HUES64 (cell line): ENCODE results near the gene COPS4.
A peak's percentile ranks its signal among the peaks of the same experiment; 100 is the strongest.
"Not testable (repeated sequence)": the region's sequence is repeated elsewhere in the genome, so short reads cannot be mapped to it uniquely, and the experiment has no call there.

Experiments
- H3K27ac ChIP-seq: 2 replicates; pipeline ENCODE4 v1.7.0; 2013; ENCODE audit warnings: low read depth, low read length, inconsistent platforms
- H3K27me3 ChIP-seq: 2 replicates; pipeline ENCODE4 v1.6.1; 2013; ENCODE audit warnings: mild to moderate bottlenecking, low read length; ENCODE audit not compliant: insufficient read depth
- H3K36me3 ChIP-seq: 2 replicates; pipeline ENCODE4 v1.6.1; 2013; ENCODE audit warnings: mild to moderate bottlenecking, low read length; ENCODE audit not compliant: insufficient read depth
- H3K4me1 ChIP-seq: 2 replicates; pipeline ENCODE4 v1.6.1; 2013; ENCODE audit warnings: mild to moderate bottlenecking, low read length, moderate library complexity; ENCODE audit not compliant: insufficient read depth
- H3K4me3 ChIP-seq: 2 replicates; pipeline ENCODE4 v1.5.1; 2013; ENCODE audit warnings: mild to moderate bottlenecking, low read length, moderate library complexity
- H3K9ac ChIP-seq: 2 replicates; pipeline ENCODE4 v1.6.1; 2013; ENCODE audit warnings: mild to moderate bottlenecking, low read depth, low read length
- H3K9me3 ChIP-seq: 2 replicates; pipeline ENCODE4 v1.6.1; 2013; ENCODE audit warnings: low read depth, low read length; ENCODE audit not compliant: insufficient read depth
- WGBS: fragments of 150-250, 120-280 bp; methylation state at CpG from one replicate; pipeline ENCODE4 v1.1.7; 2013; ENCODE audit warnings: missing lambda C conversion rate; 5-methylcytosine and 5-hydroxymethylcytosine counted together

COPS4 gene

GRCh38 chr4:83093060-83093640 is 58.2 kb downstream of the COPS4 start:
- Histone ChIP-seq H3K27ac (no peak overlapping the region), H3K27me3 (no peaks in the 10 kb centered on the region), H3K4me1 (no peaks in the 10 kb centered on the region), H3K9me3 (no peaks in the 10 kb centered on the region), H3K4me3 (no peak overlapping the region), H3K36me3 (no peaks in the 10 kb centered on the region), H3K9ac (no peak overlapping the region)
- WGBS, result 53% methylated on average over 6 of the region's 6 CpGs

GRCh38 chr4:83096397-83096796 is 61.4 kb downstream of the COPS4 start:
- H3K36me3 ChIP-seq, result no peaks in the 10 kb centered on the region
- H3K27ac ChIP-seq, result no peak overlapping the region
- H3K4me3 ChIP-seq, result no peak overlapping the region
- H3K27me3 ChIP-seq, result no peaks in the 10 kb centered on the region
- no peaks in the 10 kb centered on the region for H3K4me1 ChIP-seq
- H3K9ac ChIP-seq, result no peak overlapping the region
- no peaks in the 10 kb centered on the region for H3K9me3 ChIP-seq
- no CpG with 5 or more reads among the region's 2 CpGs for WGBS

GRCh38 chr4:83104991-83105390 is 70.0 kb downstream of the COPS4 start:
- Histone ChIP-seq H3K9ac (no peak overlapping the region), H3K36me3 (no peaks in the 10 kb centered on the region), H3K9me3 (no peaks in the 10 kb centered on the region), H3K27ac (no peak overlapping the region), H3K4me1 (peaks cover 4% of the 10 kb centered on the region; the same call in 1 of the 2 replicates), H3K27me3 (peaks cover 18% of the 10 kb centered on the region), H3K4me3 (no peak overlapping the region)
- WGBS, result 93% methylated on average over 7 of the region's 7 CpGs

- Histone ChIP-seq H3K36me3 (no peaks in the 10 kb centered on the region), H3K4me3 (no peak overlapping the region), H3K27me3 (peaks cover 20% of the 10 kb centered on the region), H3K9ac (no peak overlapping the region), H3K4me1 (peaks cover 7% of the 10 kb centered on the region; the same call in 1 of the 2 replicates), H3K9me3 (no peaks in the 10 kb centered on the region), H3K27ac (no peak overlapping the region)
- 72% methylated on average over 9 of the region's 9 CpGs for WGBS
Observed at GRCh38 chr4:83107631-83108030, 72.6 kb downstream of the COPS4 start.

GRCh38 chr4:83108101-83108861 is 73.3 kb downstream of the COPS4 start:
- WGBS, result 84% methylated on average over 25 of the region's 26 CpGs
- H3K4me1 ChIP-seq, result peaks cover 7% of the 10 kb centered on the region; the same call in 1 of the 2 replicates
- H3K27ac ChIP-seq, result no peak overlapping the region
- no peaks in the 10 kb centered on the region for H3K36me3 ChIP-seq
- H3K9ac ChIP-seq, result no peak overlapping the region
- peaks cover 20% of the 10 kb centered on the region for H3K27me3 ChIP-seq
- no peaks in the 10 kb centered on the region for H3K9me3 ChIP-seq
- no peak overlapping the region for H3K4me3 ChIP-seq

GRCh38 chr4:83109480-83110222 is 74.7 kb downstream of the COPS4 start:
- Histone ChIP-seq H3K9ac (peak overlapping the region; percentile 81), H3K9me3 (no peaks in the 10 kb centered on the region), H3K27me3 (peaks cover 20% of the 10 kb centered on the region), H3K36me3 (no peaks in the 10 kb centered on the region), H3K4me1 (peaks cover 13% of the 10 kb centered on the region), H3K27ac (no peak overlapping the region), H3K4me3 (peak overlapping the region; percentile 71)
- under 1% methylated on average over 64 of the region's 64 CpGs for WGBS

- H3K4me3 ChIP-seq, result peak overlapping the region; percentile 71
- H3K36me3 ChIP-seq, result no peaks in the 10 kb centered on the region
- H3K27me3 ChIP-seq, result peaks cover 20% of the 10 kb centered on the region
- 11% methylated on average over 18 of the region's 18 CpGs for WGBS
- no peak overlapping the region; the same call in 1 of the 2 replicates for H3K27ac ChIP-seq
- H3K9ac ChIP-seq, result peak overlapping the region; percentile 81
- peaks cover 20% of the 10 kb centered on the region for H3K4me1 ChIP-seq
- H3K9me3 ChIP-seq, result no peaks in the 10 kb centered on the region
Observed at GRCh38 chr4:83110223-83110945, 75.4 kb downstream of the COPS4 start.

- H3K9ac ChIP-seq, result no peak overlapping the region
- no peaks in the 10 kb centered on the region for H3K9me3 ChIP-seq
- no peaks in the 10 kb centered on the region for H3K36me3 ChIP-seq
- H3K4me3 ChIP-seq, result no peak overlapping the region
- 92% methylated on average over 5 of the region's 8 CpGs for WGBS
- H3K4me1 ChIP-seq, result peaks cover 28% of the 10 kb centered on the region
- H3K27me3 ChIP-seq, result peaks cover 20% of the 10 kb centered on the region
- no peak overlapping the region for H3K27ac ChIP-seq
Observed at GRCh38 chr4:83110970-83111750, 76.2 kb downstream of the COPS4 start.

- 93% methylated on average over 6 of the region's 7 CpGs for WGBS
- H3K4me3 ChIP-seq, H3K9ac ChIP-seq, H3K9me3 ChIP-seq, H3K36me3 ChIP-seq, H3K27ac ChIP-seq: not testable (repeated sequence)
- Histone ChIP-seq H3K27me3 (peaks cover 20% of the 10 kb centered on the region), H3K4me1 (peaks cover 29% of the 10 kb centered on the region)
Observed at GRCh38 chr4:83111751-83112141, 76.8 kb downstream of the COPS4 start.

- H3K4me1 ChIP-seq, result peaks cover 29% of the 10 kb centered on the region
- H3K9me3 ChIP-seq, result no peaks in the 10 kb centered on the region
- H3K36me3 ChIP-seq, result no peaks in the 10 kb centered on the region
- H3K27ac ChIP-seq, result no peak overlapping the region
- H3K9ac ChIP-seq, result no peak overlapping the region
- H3K27me3 ChIP-seq, result peaks cover 20% of the 10 kb centered on the region
- no peak overlapping the region for H3K4me3 ChIP-seq
- 91% methylated on average over 2 of the region's 2 CpGs for WGBS
Observed at GRCh38 chr4:83112231-83112630, 77.2 kb downstream of the COPS4 start.
